Osteoblast (primary cell): ENCODE data around the gene SELENOW. TPM values are rescaled to one million over a fixed set of nuclear protein-coding genes. Genes with fewer than 3 reads are reported as not detected.

Experiments used
- DNase-seq: peaks from one replicate; pipeline ENCODE4 v3.0.0; 2011; ENCODE audit warnings: low spot score, mixed read lengths; ENCODE audit not compliant: insufficient read length; ENCODE audit errors: missing footprints
- H2AFZ ChIP-seq: 2 replicates; pipeline ENCODE4 v1.6.0; 2011; ENCODE audit warnings: mild to moderate bottlenecking, low read length
- H3K27ac ChIP-seq: 2 replicates; pipeline ENCODE4 v1.5.1; 2011; ENCODE audit warnings: mild to moderate bottlenecking, low read depth, low read length, moderate library complexity
- H3K27me3 ChIP-seq: 2 replicates; pipeline ENCODE4 v1.6.0; 2012; ENCODE audit warnings: mild to moderate bottlenecking, control low read depth, inconsistent platforms, low read length, moderate library complexity; ENCODE audit not compliant: insufficient read depth
- H3K36me3 ChIP-seq: 2 replicates; pipeline ENCODE4 v1.5.1; 2011; ENCODE audit warnings: mild to moderate bottlenecking, low read length, control low read depth, moderate library complexity; ENCODE audit not compliant: insufficient read depth
- H3K4me1 ChIP-seq: 2 replicates; pipeline ENCODE4 v1.5.1; 2011; ENCODE audit warnings: mild to moderate bottlenecking, low read length, control low read depth, moderate library complexity; ENCODE audit not compliant: insufficient read depth
- H3K4me2 ChIP-seq: 2 replicates; pipeline ENCODE4 v1.6.0; 2011; ENCODE audit warnings: mild to moderate bottlenecking, low read length; ENCODE audit not compliant: insufficient read depth
- H3K4me3 ChIP-seq: fragments of 200-600 bp; sonication (generic); 3 replicates; pipeline ENCODE4 v1.5.1; 2012; ENCODE audit warnings: mild to moderate bottlenecking, low read length, inconsistent platforms; ENCODE audit not compliant: insufficient read depth
- H3K79me2 ChIP-seq: 2 replicates; pipeline ENCODE4 v1.6.0; 2012; ENCODE audit warnings: mild to moderate bottlenecking, low read length, control low read depth, inconsistent platforms; ENCODE audit not compliant: insufficient read depth
- H3K9me3 ChIP-seq: 2 replicates; pipeline ENCODE4 v1.5.1; 2011; ENCODE audit warnings: low read depth, low read length, control low read depth
- H4K20me1 ChIP-seq: 2 replicates; pipeline ENCODE4 v1.6.0; 2012; ENCODE audit warnings: mild to moderate bottlenecking, low read length, control low read depth; ENCODE audit not compliant: insufficient read depth
- CTCF ChIP-seq: IDR thresholded peaks from 2 replicates; pipeline ENCODE4 v1.5.1; 2011; ENCODE audit warnings: mild to moderate bottlenecking, low read depth, low read length, moderate library complexity; ENCODE audit errors: extremely low read depth
- total RNA-seq: library from RNA; depleted of rRNA; stranded (reverse); fragments of >200 nt; gene quantifications from 2 replicates; pipeline ENCODE4 v1.2.3, GENCODE V29; 2012

The SELENOW gene
- total RNA-seq, 1 donor: 76.7 TPM

GRCh38 chr19:47790398-47790814 is 11.9 kb downstream of the SELENOW start:
- H3K27me3 ChIP-seq: no peaks in the 10 kb centered on the region
- no peak overlapping the region for H3K4me3 ChIP-seq
- no peaks in the 10 kb centered on the region for H3K79me2 ChIP-seq
- no peak overlapping the region for H3K4me2 ChIP-seq
- peak; percentile 88 for TF ChIP-seq CTCF
- H3K4me1 ChIP-seq: no peaks in the 10 kb centered on the region
- DNase-seq: peak; percentile 92
- no peaks in the 10 kb centered on the region for H3K9me3 ChIP-seq
- H4K20me1 ChIP-seq: no peaks in the 10 kb centered on the region
- H2AFZ ChIP-seq: no peak overlapping the region
- H3K36me3 ChIP-seq: peaks cover 4% of the 10 kb centered on the region
- no peak overlapping the region for H3K27ac ChIP-seq

GRCh38 chr19:47792616-47793015 is 14.1 kb downstream of the SELENOW start:
- Histone ChIP-seq H3K27me3 (no peaks in the 10 kb centered on the region), H3K27ac (no peak overlapping the region), H3K79me2 (no peaks in the 10 kb centered on the region), H4K20me1 (no peaks in the 10 kb centered on the region), H3K4me2 (no peak overlapping the region), H3K9me3 (no peaks in the 10 kb centered on the region), H3K4me3 (no peak overlapping the region), H2AFZ (no peak overlapping the region), H3K4me1 (no peaks in the 10 kb centered on the region), H3K36me3 (no peaks in the 10 kb centered on the region)
- no peak for TF ChIP-seq CTCF
- no peak for DNase-seq

GRCh38 chr19:47794526-47794925 is 16.0 kb downstream of the SELENOW start:
- no peak for TF ChIP-seq CTCF
- DNase-seq: no peak
- H3K4me1 ChIP-seq: no peaks in the 10 kb centered on the region
- H3K79me2 ChIP-seq: no peaks in the 10 kb centered on the region
- H3K27ac ChIP-seq: no peak overlapping the region
- no peaks in the 10 kb centered on the region for H3K27me3 ChIP-seq
- no peak overlapping the region for H2AFZ ChIP-seq
- H3K4me2 ChIP-seq: no peak overlapping the region
- no peaks in the 10 kb centered on the region for H3K9me3 ChIP-seq
- H4K20me1 ChIP-seq: no peaks in the 10 kb centered on the region
- no peak overlapping the region for H3K4me3 ChIP-seq
- H3K36me3 ChIP-seq: no peaks in the 10 kb centered on the region

- DNase-seq: no peak
- Histone ChIP-seq H3K79me2 (no peaks in the 10 kb centered on the region), H4K20me1 (no peaks in the 10 kb centered on the region), H3K4me2 (no peak overlapping the region), H3K4me1 (no peaks in the 10 kb centered on the region), H3K27ac (no peak overlapping the region), H3K36me3 (no peaks in the 10 kb centered on the region), H3K4me3 (no peak overlapping the region), H3K27me3 (no peaks in the 10 kb centered on the region), H2AFZ (no peak overlapping the region), H3K9me3 (peaks cover 3% of the 10 kb centered on the region)
- TF ChIP-seq CTCF: no peak
Measured at GRCh38 chr19:47796785-47797184, 18.3 kb downstream of the SELENOW start.
